RCC 7860 (cell line): Measurements from ENCODE around the gene TMEM176B.
"Not testable (repeated sequence)": the region's sequence is repeated elsewhere in the genome, so short reads cannot be mapped to it uniquely, and the experiment has no call there.

ENCODE experiments used
- DNase-seq: peaks from one replicate; pipeline ENCODE4 v3.0.0-alpha.2; 2015; ENCODE audit warnings: low spot score
- FAIRE-seq: peaks from 2 replicates; lab custom pipeline; 2012; peaks lifted over from hg19 to GRCh38; lab: Jason Lieb, UNC

The TMEM176B gene

DNA sequence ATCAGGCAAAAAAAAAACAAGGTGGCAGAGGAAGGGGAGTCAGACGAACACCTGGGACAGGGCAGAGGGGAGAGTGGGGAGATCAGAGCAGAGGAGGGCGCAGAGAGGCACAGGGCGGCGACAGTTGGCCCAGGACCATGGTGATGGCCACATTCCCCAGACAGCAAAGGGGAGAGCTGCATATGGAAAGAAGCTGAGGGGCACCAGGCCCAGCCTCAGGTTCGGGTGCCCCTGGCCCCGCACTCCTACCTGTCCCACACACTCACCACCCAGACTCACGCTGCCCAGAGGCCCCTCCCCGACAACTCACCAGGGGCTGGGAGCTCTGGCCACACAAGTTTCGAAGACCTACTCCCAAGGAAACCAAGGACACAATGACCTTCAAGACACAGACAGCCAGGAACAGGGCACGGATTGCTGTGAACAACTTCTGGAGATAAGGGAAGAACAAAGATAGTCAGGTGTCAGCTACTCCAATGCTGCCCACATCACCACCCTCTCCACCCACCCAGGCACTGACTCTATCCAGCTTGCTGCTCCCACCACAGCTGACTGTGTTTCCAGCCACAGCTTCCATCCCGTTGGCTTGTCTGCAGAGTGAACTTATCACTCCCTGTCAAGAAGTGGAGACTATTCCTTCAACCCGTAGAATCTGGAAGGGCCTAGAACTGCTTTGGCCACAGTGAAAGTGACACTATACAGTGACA lies 8.3 kb downstream of the TMEM176B start:
- DNase-seq (no peak), FAIRE-seq (no peak)

DNA sequence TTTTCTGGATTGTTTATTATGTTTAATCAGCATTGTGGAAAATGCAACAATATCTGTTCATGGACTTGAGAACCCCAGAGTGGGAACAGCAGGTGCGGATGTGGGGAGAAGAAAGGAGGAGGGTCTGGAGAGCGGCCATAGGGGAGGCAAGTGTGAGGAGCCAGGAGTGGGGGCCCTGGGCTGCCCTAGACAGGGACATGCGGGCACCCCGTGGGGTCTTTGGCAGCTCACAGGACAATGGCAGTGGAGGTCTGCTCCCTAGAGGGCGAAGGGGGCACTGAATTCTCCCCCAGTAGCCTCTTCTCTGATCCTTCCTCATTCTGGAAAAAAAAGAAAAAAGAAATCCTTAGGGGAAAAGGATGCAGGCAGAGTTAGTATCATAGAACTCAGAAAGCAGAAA lies 8.9 kb downstream of the TMEM176B start:
- no peak for DNase-seq
- FAIRE-seq: no peak

DNA sequence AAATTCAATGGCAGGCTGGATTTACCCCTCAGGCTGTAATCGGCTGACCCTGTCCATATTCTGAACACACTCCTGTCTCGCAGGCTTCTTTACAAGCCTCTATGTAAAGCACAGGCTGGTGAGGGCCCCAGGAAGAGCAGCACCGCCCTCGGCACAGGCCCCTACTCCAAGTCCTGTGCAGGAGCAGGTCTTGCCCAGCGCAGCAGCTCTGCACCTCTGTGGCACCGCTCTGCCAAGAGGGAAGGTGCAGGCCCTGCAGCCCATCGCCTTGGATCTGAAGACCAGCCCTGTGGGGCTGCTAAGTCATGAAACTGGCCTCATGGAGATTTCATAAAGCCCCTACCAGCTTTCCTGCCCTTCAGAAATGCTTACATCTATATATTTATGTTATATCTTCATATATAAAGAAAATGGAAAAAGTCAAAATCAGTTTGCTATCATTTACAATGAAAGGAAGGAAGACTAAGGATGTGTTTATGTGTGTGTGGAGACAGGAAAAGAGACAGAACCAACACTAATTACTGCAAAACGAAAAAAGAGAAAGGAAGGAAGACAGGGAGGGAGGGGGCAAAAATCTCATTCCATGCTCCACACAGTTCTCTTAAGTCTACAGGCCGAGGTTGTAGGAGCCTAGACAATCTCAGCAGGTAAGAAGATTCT lies 9.6 kb downstream of the TMEM176B start:
- DNase-seq (no peak), FAIRE-seq (no peak)

DNA sequence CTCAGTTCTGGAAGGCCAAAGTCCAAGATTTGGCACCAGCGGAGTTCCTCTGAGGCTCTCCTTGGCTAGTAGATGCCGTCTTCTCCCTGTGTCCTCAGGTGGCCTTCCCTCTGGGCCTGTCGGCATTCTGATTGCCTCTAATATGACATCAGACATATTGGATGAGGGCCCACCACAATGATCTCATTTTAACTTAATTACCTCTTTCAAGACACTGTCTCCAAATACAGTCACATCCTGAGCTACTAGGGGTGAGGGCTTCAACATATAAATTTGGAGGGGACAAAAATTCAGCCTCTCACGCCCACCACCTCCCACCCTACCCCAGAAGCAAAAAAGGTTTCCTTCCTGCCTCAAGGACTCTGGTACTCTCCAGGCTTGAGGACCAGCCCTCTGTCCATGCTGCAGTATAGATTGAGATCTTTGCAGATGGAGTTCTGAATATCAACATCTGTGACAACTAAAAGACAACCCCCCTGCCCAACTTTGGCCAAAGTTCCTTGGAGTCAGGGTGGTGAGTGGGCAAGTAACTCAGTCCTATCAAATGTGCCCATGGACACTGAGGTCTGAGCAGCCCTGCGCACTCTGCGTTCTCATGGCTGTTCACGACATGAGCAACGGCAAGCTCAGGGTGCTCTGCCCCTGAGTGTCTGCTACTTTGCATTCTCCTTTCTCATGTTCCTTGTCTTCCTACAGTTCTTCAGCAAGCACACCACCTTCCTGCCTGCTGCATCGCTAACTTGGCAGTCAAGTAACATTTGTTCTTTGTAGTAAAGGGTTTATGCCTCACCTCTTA lies 11.5 kb downstream of the TMEM176B start:
- DNase-seq (no peak), FAIRE-seq (no peak)

DNA sequence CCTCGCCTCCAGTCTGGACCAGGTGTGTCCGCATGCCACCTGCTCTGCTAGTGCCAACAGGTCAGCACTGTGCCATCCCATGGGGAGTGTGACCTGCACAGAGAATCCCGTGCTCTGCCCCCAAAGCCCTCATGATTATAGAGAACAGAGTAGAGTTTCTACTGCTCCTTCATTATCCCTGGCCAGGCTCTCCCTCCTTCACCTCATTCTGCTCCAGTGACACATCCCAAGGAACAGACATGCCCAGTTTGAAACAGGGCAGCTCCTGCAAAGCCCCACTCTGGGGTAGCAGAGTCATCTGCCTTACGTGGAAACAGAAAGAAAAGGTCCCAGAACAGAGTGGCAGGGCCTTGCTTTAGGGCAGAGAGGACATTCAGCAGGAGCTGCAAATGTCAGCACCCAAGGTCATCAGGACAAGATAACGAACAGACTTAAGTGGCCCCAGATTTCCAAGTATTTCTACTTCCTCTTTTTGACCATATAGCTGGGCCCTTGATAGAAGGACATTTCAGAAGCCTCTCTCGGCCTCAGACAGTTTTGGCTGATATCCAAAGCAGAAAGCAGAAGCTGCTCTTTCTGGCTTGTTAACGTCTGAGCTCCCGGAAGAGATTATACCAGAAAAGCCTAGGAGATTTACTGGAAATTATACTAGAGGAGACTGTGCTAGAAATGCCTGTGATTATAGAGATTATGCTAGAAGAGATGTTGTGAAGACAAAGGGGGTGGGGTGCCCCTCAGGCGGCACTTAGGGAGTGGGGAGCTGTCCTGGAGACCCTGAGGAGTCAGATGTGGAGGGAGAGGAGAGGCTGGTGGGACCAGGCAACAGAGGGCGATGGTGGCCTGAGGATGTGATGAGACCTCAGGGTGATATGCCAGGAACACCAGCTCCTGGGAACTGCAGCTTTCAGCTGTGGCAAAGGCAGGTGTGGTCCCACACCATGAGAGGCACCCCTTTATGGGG lies 12.6 kb downstream of the TMEM176B start:
- FAIRE-seq (no peak), DNase-seq (no peak)

DNA sequence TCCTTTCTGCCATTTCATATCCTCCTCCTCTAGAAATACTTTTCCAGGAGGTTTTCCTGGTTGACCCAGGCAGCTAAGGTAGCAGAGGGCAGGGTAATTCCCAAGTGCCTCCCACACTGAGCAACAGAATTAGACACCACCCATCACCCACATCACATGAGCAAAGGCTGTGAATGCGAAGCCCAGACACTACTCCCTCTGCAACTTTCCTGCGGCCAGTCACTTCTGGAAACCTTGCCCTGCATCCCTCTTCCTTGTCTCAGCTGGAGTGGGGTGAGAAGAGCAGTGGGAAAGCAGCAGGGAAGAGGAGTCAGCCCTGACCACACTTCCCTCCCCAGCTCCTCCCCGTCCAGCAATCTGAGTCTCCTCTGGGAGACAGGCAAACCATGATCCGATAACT lies 15.2 kb downstream of the TMEM176B start:
- FAIRE-seq (no peak), DNase-seq (peak; percentile 44)

DNA sequence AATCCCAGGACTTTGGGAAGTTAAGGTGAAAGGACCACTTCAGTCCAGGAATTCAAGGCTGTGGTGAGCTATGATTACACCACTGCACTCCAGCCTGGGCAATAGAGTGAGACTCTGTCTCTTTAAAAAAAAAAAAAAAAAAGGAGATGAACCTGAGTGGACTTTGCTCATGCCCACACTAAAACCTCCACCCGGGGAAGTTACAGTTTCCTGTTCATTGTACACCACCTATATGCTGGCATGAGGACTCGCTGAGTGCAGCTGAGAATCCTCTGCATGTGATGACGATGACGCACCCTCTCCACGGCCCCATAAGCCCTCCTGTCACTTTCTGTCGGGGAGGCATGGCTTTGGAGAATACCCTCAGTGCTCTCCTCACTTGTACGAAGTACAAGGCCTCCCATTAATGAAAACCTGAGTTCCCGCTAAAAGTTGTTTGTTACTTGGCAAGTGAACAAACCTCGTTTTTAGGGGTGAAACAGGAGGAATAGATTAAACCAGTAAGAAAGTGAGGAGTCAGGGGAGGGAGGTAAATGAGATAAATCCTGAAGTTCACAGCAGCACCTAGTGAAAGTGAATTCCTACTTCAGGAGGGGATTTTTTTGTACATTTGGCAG lies 15.9 kb downstream of the TMEM176B start:
- DNase-seq: peak; percentile 54
- FAIRE-seq: peak; percentile 11

DNA sequence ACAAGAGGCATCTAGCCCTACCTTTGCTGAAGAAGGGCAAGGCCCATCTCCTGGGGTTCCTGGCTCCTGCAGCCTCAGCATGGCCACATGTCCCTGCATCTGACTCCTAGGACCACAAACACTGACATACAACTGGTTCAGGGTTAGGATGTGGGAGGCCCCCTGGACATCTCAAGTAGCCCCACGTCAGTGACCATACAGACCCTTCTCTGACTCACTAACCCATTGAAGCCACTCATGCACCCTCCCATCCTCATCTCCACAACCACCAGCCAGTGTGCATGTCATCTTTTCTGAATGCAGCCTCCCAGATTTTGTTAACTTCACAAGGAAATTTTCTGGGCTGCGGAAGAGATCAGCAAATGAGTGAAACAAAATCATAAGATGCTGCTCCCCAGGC lies 18.2 kb downstream of the TMEM176B start:
- FAIRE-seq (no peak), DNase-seq (no peak)

DNA sequence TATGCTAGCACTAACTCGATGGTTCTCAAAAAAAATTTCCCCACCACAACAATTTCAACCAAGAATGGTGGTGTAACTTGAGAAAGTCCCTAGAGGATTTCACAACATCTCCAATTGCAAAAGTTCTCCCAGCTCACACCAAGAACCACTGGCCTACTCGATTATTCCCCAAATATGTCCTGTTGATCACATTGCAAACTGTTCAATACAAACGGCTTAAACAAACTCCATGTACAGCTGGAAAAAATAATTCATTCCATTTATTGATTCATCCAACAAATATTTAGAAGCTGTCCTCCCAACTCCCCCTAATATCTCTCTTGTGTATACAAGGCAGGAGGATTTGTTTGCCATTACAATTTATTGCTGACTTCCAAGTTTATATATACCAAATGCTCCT lies 19.1 kb downstream of the TMEM176B start:
- no peak for DNase-seq
- no peak for FAIRE-seq

DNA sequence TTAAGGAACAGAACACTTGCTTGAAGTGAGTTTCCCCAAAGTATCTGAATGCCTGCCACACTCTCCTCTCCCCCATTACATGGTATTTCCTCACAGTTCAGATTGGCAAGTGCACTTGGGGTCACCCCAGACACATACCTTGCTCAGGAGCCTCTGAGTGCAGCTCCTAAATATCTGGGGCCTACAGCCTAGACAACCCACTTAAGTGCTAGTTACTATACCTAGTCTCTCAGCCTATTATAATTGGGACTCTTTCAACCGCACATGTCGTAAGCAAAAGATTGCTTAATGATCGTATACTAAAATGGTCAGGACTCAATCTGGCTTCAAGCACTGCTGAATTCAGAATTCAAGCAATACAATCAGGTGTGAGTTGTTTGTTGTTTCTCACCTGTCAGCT lies 19.9 kb downstream of the TMEM176B start:
- FAIRE-seq: no peak
- DNase-seq: no peak

DNA sequence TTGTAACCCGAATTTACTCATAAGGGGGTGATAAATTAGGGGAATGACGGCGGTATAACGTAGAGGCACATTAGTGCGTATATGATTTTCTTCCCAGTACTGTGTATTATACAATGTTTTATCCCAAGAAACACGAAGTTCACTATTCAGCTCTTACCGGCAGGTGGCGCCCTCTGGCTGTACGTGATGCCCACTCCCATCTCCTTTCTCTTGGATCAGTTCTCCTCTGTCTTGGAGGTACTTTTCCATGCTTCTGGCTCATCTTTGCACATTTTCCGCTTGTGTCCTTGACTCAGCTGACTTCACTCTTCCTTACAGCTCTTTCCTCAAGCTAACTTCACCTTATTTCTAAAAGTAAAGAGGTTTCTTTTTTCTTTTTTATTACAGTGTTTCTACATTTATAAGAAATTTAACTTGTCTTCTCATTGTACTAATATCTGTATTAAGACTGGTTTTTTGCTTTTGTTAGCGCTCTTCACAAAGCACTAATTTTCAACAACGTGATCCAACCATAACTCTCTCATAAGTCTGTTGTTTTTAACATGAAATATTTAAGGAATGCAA lies 21.3 kb downstream of the TMEM176B start:
- DNase-seq (peak; percentile 67), FAIRE-seq (peak; percentile 35)

DNA sequence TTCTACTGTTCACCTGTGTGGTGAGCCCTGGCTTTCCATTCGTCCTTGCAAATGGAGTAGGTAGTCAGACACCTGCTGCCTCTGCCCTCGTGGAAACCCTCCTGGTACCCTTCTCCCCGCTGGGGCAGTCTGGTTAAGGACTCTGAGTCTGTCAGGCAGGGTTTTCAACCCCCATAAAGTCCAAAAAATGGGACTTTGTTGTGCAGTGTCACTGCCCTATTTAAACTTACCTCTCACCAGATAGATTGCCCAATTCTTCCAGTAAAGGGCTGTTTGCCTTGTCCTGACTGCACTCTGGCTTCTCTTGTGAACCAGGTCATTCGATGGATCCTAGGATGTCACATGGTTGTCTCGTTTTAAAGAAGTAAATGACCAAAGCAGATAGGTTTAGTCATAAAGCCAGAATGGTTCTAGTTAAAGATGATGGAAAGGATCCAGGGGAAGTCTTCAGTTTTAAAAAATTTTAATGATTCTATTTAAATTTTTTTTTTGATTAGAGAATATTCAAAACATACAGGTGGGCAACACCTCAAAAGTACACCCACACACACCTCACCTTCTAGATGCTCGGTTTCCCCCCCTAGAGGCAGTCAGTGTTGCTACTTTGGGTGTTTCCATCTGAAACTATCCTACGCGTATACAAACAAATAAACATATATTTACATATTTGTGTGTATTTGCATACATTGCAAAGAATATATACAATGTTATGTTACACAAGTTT lies 22.0 kb downstream of the TMEM176B start:
- FAIRE-seq: no peak
- DNase-seq: peak; percentile 2

DNA sequence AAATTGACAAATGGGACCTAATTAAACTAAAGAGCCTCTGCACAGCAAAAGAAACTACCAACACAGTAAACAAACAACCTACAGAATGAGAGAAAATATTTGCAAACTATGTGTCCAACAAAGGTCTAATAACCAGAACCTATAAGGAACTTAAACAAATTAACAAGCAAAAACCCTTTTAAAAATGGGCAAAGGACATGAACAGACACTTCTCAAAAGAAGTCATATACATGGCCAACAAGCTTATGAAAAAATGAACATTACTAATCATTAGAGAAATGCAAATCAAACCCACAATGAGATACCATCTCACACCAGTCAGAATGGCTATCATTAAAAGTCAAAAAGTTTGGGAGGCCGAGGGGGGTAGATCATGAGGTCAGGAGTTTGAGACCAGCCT lies 26.0 kb downstream of the TMEM176B start:
- not testable (repeated sequence) for FAIRE-seq, DNase-seq

DNA sequence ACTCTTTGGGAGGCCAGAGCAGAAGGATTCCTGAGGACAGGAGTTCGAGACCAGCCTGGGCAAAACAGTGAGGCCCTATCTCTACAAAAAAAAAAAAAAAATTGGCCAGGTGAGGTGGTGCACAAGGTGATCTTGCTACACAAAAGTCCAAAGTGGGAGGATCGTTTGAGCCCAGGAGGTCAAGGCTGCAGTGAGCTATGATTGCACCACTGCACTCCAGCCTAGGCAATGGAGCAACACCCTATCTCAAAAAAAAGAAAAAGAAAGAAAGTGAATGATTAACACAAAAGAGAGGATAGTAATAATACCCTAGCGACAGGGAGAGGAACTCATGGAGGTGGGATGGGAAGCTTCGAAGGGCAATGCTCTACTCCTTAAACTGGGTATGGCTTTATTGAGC lies 30.4 kb downstream of the TMEM176B start:
- FAIRE-seq (no peak), DNase-seq (no peak)

DNA sequence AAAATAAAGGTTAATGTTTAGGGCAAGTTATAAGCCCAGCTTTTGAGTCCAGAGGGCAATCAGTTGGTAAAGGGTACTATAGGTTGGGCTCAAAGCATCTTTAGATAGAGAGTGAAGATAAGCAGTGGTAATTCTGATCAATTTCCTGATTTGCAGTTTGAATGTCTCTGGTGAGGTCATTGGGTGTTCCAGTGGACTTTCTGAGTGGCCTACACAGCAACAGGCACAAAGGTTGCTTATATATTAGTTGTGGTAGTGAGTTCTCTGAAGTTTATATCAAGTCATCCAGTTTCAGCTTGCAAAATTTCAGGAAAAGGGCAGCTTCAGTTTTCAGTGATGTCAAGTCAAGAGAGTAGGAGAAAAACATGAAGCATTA lies 33.8 kb downstream of the TMEM176B start:
- DNase-seq (no peak), FAIRE-seq (no peak)

DNA sequence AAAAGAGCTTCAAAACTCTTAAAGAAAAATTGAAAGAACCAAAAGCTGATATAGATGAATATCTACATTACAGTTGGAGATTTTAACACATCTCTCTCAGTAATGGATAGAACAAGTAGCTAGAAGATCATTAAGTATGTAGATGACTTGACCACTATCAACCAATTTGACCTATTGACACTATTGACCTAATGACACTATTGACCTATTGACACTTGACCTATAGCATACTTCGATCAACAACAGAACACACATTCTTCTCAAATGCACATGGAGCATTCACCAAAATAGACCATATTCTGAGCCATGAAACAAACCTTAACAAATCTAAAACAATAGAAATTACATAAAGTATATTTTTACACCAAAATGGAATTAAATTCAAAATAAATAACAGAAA lies 40.7 kb downstream of the TMEM176B start:
- FAIRE-seq (no peak), DNase-seq (no peak)

DNA sequence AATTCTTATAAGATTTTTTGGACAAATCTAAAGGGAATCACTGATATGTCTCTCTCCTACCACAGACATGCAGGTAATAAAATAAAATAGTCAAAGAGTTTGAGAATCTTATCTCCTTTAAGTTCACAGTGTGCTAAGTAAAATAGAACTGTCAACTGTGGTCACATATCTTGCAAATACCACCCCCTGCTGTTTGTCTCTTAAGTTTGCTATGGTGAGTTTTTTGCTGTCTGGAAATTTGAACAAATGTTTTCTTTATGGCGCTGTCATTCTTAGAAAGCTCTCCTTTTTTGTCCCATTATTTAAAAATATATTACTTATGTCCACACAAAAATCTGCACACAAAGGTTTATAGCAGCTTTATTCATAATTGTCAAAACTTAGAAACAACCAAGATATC lies 43.3 kb downstream of the TMEM176B start:
- no peak for DNase-seq
- peak; percentile 23 for FAIRE-seq

DNA sequence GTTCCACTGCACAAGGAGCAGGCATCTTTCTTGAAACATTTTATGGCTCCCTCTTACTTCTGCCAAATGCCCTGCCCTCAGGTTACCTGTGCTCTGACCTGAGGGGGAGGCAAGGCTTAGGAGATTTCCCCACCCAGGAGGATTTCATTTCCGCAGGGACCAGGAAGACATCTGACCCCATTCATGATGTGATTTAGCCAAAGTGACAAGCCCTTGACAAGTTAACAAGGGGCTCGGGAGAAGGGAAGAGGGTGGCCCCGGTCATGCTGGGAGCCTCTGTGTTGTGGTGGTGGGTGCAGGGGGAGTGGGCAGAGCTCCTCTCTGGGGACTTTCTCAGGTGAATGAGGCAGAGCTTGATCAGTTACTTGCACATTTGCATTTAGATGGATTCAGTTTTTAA lies 44.0 kb downstream of the TMEM176B start:
- DNase-seq (no peak), FAIRE-seq (no peak)

DNA sequence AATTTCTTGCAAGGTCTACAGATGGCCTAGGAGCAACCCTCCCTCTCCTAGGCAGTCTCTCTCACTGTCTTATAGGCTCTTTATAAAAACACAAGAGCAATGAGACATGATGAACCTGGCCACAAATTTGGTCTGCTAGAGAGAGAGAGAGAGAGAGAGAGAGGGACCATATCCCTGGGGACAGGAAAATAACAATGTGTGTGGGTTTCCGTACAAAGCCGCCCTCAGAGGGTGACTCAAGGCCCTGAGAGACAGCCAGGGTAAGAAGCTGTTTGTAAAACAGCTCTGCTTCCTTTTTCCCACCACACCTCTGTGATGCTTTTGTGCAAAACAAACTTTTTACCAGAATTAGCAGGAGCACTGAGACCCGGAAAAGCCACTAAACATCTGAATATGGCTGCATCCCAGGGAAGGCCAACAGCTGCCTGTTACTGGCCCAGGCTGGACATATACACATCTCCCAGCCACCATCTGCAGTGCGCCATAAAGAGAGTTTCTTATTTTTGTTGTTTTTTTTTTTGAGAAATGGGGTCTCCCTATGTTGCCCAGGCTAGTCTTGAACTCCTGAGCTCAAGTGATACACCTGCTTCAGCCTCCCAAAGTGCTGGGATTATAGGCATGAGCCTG lies 44.6 kb downstream of the TMEM176B start:
- DNase-seq (no peak), FAIRE-seq (no peak)
